GM23248 (cell line): ENCODE measurements around the gene SSUH2. TPM values are rescaled to one million over a fixed set of nuclear protein-coding genes. Genes with fewer than 3 reads are reported as not detected.

Source experiments
- DNase-seq: peaks from one replicate; pipeline ENCODE4 v3.0.0-alpha.2; 2015
- H2AFZ ChIP-seq: fragments of 200-600 bp; sonication (generic); 2 replicates; pipeline ENCODE4 v1.6.1; 2016; ENCODE audit warnings: antibody characterized with exemption
- H3F3A ChIP-seq: fragments of 200-600 bp; sonication (generic); 2 replicates; pipeline ENCODE4 v1.6.1; 2016; ENCODE audit warnings: mild to moderate bottlenecking, antibody characterized with exemption, mixed run types; ENCODE audit not compliant: insufficient read depth
- H3K27ac ChIP-seq: fragments of 200-600 bp; sonication (generic); 2 replicates; pipeline ENCODE4 v1.5.1; 2016; ENCODE audit warnings: mild to moderate bottlenecking
- H3K27me3 ChIP-seq: fragments of 200-600 bp; sonication (generic); replicated peaks from 2 replicates; pipeline ENCODE4 v1.6.1; 2016; ENCODE audit warnings: mild to moderate bottlenecking; ENCODE audit not compliant: insufficient read depth
- H3K36me3 ChIP-seq: fragments of 200-600 bp; sonication (generic); 2 replicates; pipeline ENCODE4 v1.6.1; 2016; ENCODE audit warnings: low read depth, mild to moderate bottlenecking
- H3K4me1 ChIP-seq: fragments of 200-600 bp; sonication (generic); 2 replicates; pipeline ENCODE4 v1.6.1; 2016; ENCODE audit warnings: mild to moderate bottlenecking; ENCODE audit not compliant: insufficient read depth
- H3K4me2 ChIP-seq: fragments of 200-600 bp; sonication (generic); one replicate; pipeline ENCODE4 v1.6.1; 2016; ENCODE audit warnings: mild to moderate bottlenecking; ENCODE audit not compliant: unreplicated experiment
- H3K4me3 ChIP-seq: fragments of 200-600 bp; sonication (generic); 2 replicates; pipeline ENCODE4 v1.5.1; 2016; ENCODE audit warnings: mild to moderate bottlenecking
- H3K79me2 ChIP-seq: fragments of 200-600 bp; sonication (generic); 2 replicates; pipeline ENCODE4 v1.6.1; 2016; ENCODE audit warnings: mild to moderate bottlenecking; ENCODE audit not compliant: insufficient read depth
- H3K9ac ChIP-seq: fragments of 200-600 bp; sonication (generic); 2 replicates; pipeline ENCODE4 v1.6.1; 2016; ENCODE audit warnings: mild to moderate bottlenecking
- H3K9me2 ChIP-seq: fragments of 200-600 bp; sonication (generic); 2 replicates; pipeline ENCODE4 v1.6.1; 2016; ENCODE audit warnings: mixed run types, mild to moderate bottlenecking, moderate library complexity; ENCODE audit not compliant: insufficient read depth
- H3K9me3 ChIP-seq: fragments of 200-600 bp; sonication (generic); one replicate; pipeline ENCODE4 v1.6.1; 2017; ENCODE audit warnings: low read depth
- H4K20me1 ChIP-seq: fragments of 200-600 bp; sonication (generic); 2 replicates; pipeline ENCODE4 v1.6.0; 2016; ENCODE audit not compliant: insufficient read depth
- EZH2 ChIP-seq: fragments of 200-600 bp; sonication (generic); IDR thresholded peaks from 2 replicates; pipeline ENCODE4 v1.6.1; 2018; ENCODE audit warnings: antibody characterized with exemption, mild to moderate bottlenecking; ENCODE audit not compliant: insufficient read depth, poor library complexity, severe bottlenecking
- EZH2phosphoT487 ChIP-seq: fragments of 200-600 bp; sonication (generic); IDR thresholded peaks from 2 replicates; pipeline ENCODE4 v1.6.1; 2018; ENCODE audit warnings: antibody characterized with exemption, moderate library complexity, mild to moderate bottlenecking, low read depth; ENCODE audit not compliant: insufficient read depth
- WGBS, 2 experiments: methylation state at CpG; one replicate each; pipeline ENCODE4 v1.1.6; 2015 to 2017; ENCODE audit warnings: low lambda C conversion rate in 2 of 2, low coverage in 1 of 2; ENCODE audit errors: missing lambda C conversion rate in 2 of 2; 5-methylcytosine and 5-hydroxymethylcytosine counted together
- in situ Hi-C: fragments of 300-500 bp; cut with MboI; formaldehyde crosslinking; loops from 2 replicates; pipeline ENCODE4 v1.15.0; 2020
- polyA plus RNA-seq: library from polyadenylated mRNA; unstranded; fragments of >200 nt; fragmentation: Nextera tagmentation; extraction: Ambion mirVana; gene quantifications from 2 replicates; pipeline ENCODE4 v1.2.1, GENCODE V29; 2016
- total RNA-seq: library from RNA; depleted of rRNA; stranded (reverse); fragments of >200 nt; shearing (Covaris generic); gene quantifications from 2 replicates; pipeline ENCODE4 v1.2.3, GENCODE V29; 2014

The SSUH2 gene
- total and polyA plus RNA-seq, 2 experiments from 2014 or later: 0.18 to 0.76 TPM

DNA sequence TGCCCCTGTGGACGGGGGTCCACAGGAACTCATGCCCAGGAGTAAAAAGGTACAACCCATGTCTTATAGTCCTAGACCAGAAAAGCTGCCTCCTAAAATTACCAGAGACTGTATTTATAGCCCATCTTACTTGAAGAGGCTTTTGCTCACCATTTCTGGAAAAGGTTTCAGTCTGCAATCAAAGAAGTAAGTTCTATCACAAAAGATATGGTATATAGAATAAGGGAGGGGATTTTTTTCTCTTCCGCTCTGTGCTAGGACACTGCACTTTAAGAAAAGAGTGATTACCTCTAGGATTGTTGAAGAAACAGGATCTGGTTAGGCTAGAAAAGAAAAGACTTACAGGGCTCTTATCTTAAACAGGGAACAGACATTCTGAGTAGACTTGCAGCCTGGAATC is 2.6 kb downstream of the SSUH2 start:
- Histone ChIP-seq H3K79me2 (no peaks in the 10 kb centered on the region), H3K27me3 (peaks cover 19% of the 10 kb centered on the region; the same call in 1 of the 2 replicates), H3F3A (no peaks in the 10 kb centered on the region), H3K4me3 (no peak overlapping the region), H4K20me1 (no peaks in the 10 kb centered on the region), H3K9me3 (no peaks in the 10 kb centered on the region), H3K4me1 (no peaks in the 10 kb centered on the region), H3K36me3 (no peaks in the 10 kb centered on the region), H3K27ac (no peak overlapping the region), H3K9me2 (no peaks in the 10 kb centered on the region), H3K9ac (no peak overlapping the region), H3K4me2 (no peak overlapping the region), H2AFZ (no peak overlapping the region)
- DNase-seq: no peak
- TF ChIP-seq EZH2phosphoT487: no peak
- TF ChIP-seq EZH2: no peak
- WGBS, 2 experiments: 74 to 75% methylated on average over 2 of the region's 2 CpGs
- in situ Hi-C loops: no loop called here

DNA sequence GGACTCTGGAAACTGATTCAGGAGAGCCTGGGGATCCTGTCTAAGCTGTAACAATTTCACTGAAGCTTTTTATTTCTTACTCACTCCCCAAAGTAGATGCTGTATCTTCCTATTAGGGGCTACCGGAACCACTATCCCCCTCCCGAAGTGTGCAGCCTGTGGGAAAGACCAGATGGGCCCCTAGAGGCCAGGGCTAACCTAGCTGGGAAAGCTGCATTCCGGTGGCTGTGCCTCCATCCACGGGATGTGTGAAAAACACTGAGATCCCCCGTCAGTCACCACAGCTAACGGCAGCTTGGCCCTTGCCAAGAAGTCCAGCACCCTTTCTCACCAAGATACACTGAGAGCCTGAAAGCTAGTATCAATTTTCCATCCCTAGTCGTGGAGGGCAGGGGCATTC is 3.1 kb downstream of the SSUH2 start:
- 49 to 50% methylated on average over 7 of the region's 7 CpGs for WGBS, 2 experiments
- Histone ChIP-seq H3K9me2 (no peaks in the 10 kb centered on the region), H4K20me1 (no peaks in the 10 kb centered on the region), H2AFZ (no peak overlapping the region), H3K4me3 (no peak overlapping the region), H3K9ac (no peak overlapping the region), H3K27me3 (peaks cover 19% of the 10 kb centered on the region; the same call in 1 of the 2 replicates), H3K4me2 (no peak overlapping the region), H3K79me2 (no peaks in the 10 kb centered on the region), H3K36me3 (no peaks in the 10 kb centered on the region), H3K27ac (no peak overlapping the region), H3K4me1 (no peaks in the 10 kb centered on the region), H3F3A (no peaks in the 10 kb centered on the region), H3K9me3 (no peaks in the 10 kb centered on the region)
- in situ Hi-C loops: no loop called here
- TF ChIP-seq EZH2: no peak
- no peak for TF ChIP-seq EZH2phosphoT487
- DNase-seq: no peak

DNA sequence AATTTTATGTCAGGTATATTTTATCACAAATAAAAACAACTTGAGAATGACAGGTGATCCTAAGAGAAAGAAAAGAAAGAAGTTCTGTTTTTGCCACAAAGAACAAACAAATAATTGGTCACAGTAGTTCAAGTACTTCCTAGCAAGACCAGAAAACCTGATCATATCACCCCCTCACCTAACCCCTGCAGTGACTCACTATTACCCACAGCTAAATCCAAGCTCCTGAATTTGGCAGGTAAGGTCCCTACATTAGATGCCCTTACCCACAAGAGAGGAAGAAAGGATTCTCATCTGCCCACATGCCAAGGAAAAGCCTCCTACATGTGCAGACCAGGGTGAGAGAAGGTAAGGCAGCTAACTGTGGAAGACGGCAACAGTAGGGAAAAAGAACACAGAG is 4.4 kb downstream of the SSUH2 start:
- no peak for TF ChIP-seq EZH2
- no peak for TF ChIP-seq EZH2phosphoT487
- Histone ChIP-seq H3K27me3 (peaks cover 19% of the 10 kb centered on the region; the same call in 1 of the 2 replicates), H3K4me2 (no peak overlapping the region), H2AFZ (no peak overlapping the region), H3K9me2 (no peaks in the 10 kb centered on the region), H3K9me3 (no peaks in the 10 kb centered on the region), H3K4me1 (no peaks in the 10 kb centered on the region), H3K36me3 (no peaks in the 10 kb centered on the region), H3K9ac (no peak overlapping the region), H4K20me1 (no peaks in the 10 kb centered on the region), H3K4me3 (no peak overlapping the region), H3F3A (no peaks in the 10 kb centered on the region), H3K27ac (no peak overlapping the region), H3K79me2 (no peaks in the 10 kb centered on the region)
- 90 to 92% methylated on average over 1 of the region's 1 CpG for WGBS, 2 experiments
- in situ Hi-C loops: no loop called here
- no peak for DNase-seq

DNA sequence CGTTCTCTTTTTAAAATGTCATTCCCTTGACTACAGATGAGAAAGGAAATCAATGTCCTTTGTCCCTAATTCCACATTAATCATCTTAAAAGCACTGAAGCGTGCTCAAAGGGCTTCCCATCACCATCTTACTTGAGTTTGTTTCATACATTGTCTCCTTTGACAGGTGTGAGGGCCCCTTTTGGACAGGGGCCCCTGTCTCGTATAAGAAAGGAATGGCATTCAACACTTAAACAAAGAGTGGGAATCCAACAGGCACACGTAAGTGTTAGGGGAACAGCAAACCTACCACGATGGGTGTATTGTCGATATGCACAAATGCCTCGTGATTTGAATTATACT is 5.0 kb downstream of the SSUH2 start:
- no peak for TF ChIP-seq EZH2phosphoT487
- TF ChIP-seq EZH2: no peak
- Histone ChIP-seq H3K4me3 (no peak overlapping the region), H3K9ac (no peak overlapping the region), H3K9me2 (no peaks in the 10 kb centered on the region), H3K4me1 (no peaks in the 10 kb centered on the region), H3K79me2 (no peaks in the 10 kb centered on the region), H3K27me3 (peaks cover 19% of the 10 kb centered on the region; the same call in 1 of the 2 replicates), H3K36me3 (no peaks in the 10 kb centered on the region), H2AFZ (no peak overlapping the region), H4K20me1 (no peaks in the 10 kb centered on the region), H3F3A (no peaks in the 10 kb centered on the region), H3K9me3 (no peaks in the 10 kb centered on the region), H3K27ac (no peak overlapping the region), H3K4me2 (no peak overlapping the region)
- no peak for DNase-seq
- in situ Hi-C loops: no loop called here
- WGBS, 2 experiments: 68 to 75% methylated on average over 7 of the region's 7 CpGs
